Measurements from ENCODE around the gene DNAJC12.

- TF ChIP-seq CTCF (IDR thresholded peaks at IDR 0.05; ENCODE audit: low read depth, low read length) (no peak), EZH2phosphoT487 (IDR thresholded peaks at IDR 0.05; ENCODE audit: low read depth) (no peak)
These were observed 30.1 kb upstream of the DNAJC12 start for GRCh38 chr10:67868132-67868531.
